ENCODE data around the gene MBD6.

The MBD6 gene

GRCh38 chr12:57474862-57475261, 47.8 kb upstream of the MBD6 start:
- TF ChIP-seq REST (IDR thresholded peaks at IDR 0.05; ENCODE audit: low read depth) = no peak
- no peak for TF ChIP-seq TAF1 (IDR thresholded peaks at IDR 0.05; ENCODE audit: low read depth)
- TF ChIP-seq RAD21 (IDR thresholded peaks at IDR 0.05; ENCODE audit: low read depth) = no peak
- no peak for TF ChIP-seq YY1 (IDR thresholded peaks at IDR 0.05; ENCODE audit: low read depth)
- TF ChIP-seq, protein P1, sequence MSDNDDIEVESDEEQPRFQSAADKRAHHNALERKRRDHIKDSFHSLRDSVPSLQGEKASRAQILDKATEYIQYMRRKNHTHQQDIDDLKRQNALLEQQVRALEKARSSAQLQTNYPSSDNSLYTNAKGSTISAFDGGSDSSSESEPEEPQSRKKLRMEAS (IDR thresholded peaks at IDR 0.05) = no peak
- no peak for TF ChIP-seq FOXM1 (IDR thresholded peaks at IDR 0.05; ENCODE audit: borderline replicate concordance, low read depth)
- no peak for TF ChIP-seq TCF12 (IDR thresholded peaks at IDR 0.05; ENCODE audit: low read depth)
- TF ChIP-seq USF1 (IDR thresholded peaks at IDR 0.05) = no peak
- no peak for TF ChIP-seq ZBTB7A (IDR thresholded peaks at IDR 0.05; ENCODE audit: low read depth)
- TF ChIP-seq TEAD4 (IDR thresholded peaks at IDR 0.05) = no peak
- TF ChIP-seq EGR1 (IDR thresholded peaks at IDR 0.05) = no peak
- no peak for TF ChIP-seq CEBPB (IDR thresholded peaks at IDR 0.05)

GRCh38 chr12:57475271-57476161, 47.1 kb upstream of the MBD6 start:
- TF ChIP-seq NFIC (IDR thresholded peaks at IDR 0.05) (no peak), EGR1 (IDR thresholded peaks at IDR 0.05) (no peak), CREB1 (IDR thresholded peaks at IDR 0.05; ENCODE audit: low read depth) (no peak), USF1 (IDR thresholded peaks at IDR 0.05) (no peak), TCF12 (IDR thresholded peaks at IDR 0.05; ENCODE audit: low read depth) (no peak), RAD21 (IDR thresholded peaks at IDR 0.05; ENCODE audit: low read depth) (no peak), EP300 (IDR thresholded peaks at IDR 0.05; ENCODE audit: borderline replicate concordance) (no peak), REST (IDR thresholded peaks at IDR 0.05; ENCODE audit: low read depth) (no peak), ZBTB7A (IDR thresholded peaks at IDR 0.05; ENCODE audit: low read depth) (no peak), FOXM1 (IDR thresholded peaks at IDR 0.05; ENCODE audit: borderline replicate concordance, low read depth) (no peak)
- TF ChIP-seq, protein P1 (IDR thresholded peaks at IDR 0.05) = no peak

GRCh38 chr12:57476162-57476992, 46.2 kb upstream of the MBD6 start:
- no peak for TF ChIP-seq ZBTB7A (IDR thresholded peaks at IDR 0.05; ENCODE audit: low read depth)
- no peak for TF ChIP-seq CEBPB (IDR thresholded peaks at IDR 0.05)
- no peak for TF ChIP-seq EGR1 (IDR thresholded peaks at IDR 0.05)
- no peak for TF ChIP-seq NFIC (IDR thresholded peaks at IDR 0.05)
- TF ChIP-seq, protein P1 (IDR thresholded peaks at IDR 0.05) = no peak
- TF ChIP-seq USF1 (IDR thresholded peaks at IDR 0.05) = no peak
- TF ChIP-seq TEAD4 (IDR thresholded peaks at IDR 0.05) = no peak
- TF ChIP-seq FOXM1 (IDR thresholded peaks at IDR 0.05; ENCODE audit: borderline replicate concordance, low read depth) = no peak
- TF ChIP-seq RAD21 (IDR thresholded peaks at IDR 0.05; ENCODE audit: low read depth) = no peak
- TF ChIP-seq CREB1 (IDR thresholded peaks at IDR 0.05; ENCODE audit: low read depth) = no peak
- no peak for TF ChIP-seq TAF1 (IDR thresholded peaks at IDR 0.05; ENCODE audit: low read depth)

GRCh38 chr12:57476993-57477709, 45.5 kb upstream of the MBD6 start:
- TF ChIP-seq ZBTB7A (IDR thresholded peaks at IDR 0.05; ENCODE audit: low read depth) (no peak), REST (IDR thresholded peaks at IDR 0.05; ENCODE audit: low read depth) (no peak), CEBPB (IDR thresholded peaks at IDR 0.05) (no peak), TAF1 (IDR thresholded peaks at IDR 0.05; ENCODE audit: low read depth) (no peak), EGR1 (IDR thresholded peaks at IDR 0.05) (no peak), RAD21 (IDR thresholded peaks at IDR 0.05; ENCODE audit: low read depth) (no peak), EP300 (IDR thresholded peaks at IDR 0.05; ENCODE audit: borderline replicate concordance) (no peak), YY1 (IDR thresholded peaks at IDR 0.05; ENCODE audit: low read depth) (no peak), CREB1 (IDR thresholded peaks at IDR 0.05; ENCODE audit: low read depth) (no peak), TEAD4 (IDR thresholded peaks at IDR 0.05) (no peak), NFIC (IDR thresholded peaks at IDR 0.05) (no peak), TCF12 (IDR thresholded peaks at IDR 0.05; ENCODE audit: low read depth) (no peak), FOXM1 (IDR thresholded peaks at IDR 0.05; ENCODE audit: borderline replicate concordance, low read depth) (no peak)
- TF ChIP-seq, protein P1 (IDR thresholded peaks at IDR 0.05) = no peak
